Effector memory CD8-positive, alpha-beta T cell (primary cell): Measurements from ENCODE around the gene LCN1.

Source experiments
- ATAC-seq: fragments of 150-1000 bp; cut with Tn5 transposase; replicated peaks from 2 replicates; pipeline ENCODE4 v1.10.0; 2021; ENCODE audit warnings: mild to moderate bottlenecking, moderate library complexity
- DNase-seq, 3 experiments: peaks; one replicate each; pipeline ENCODE4 v3.0.0; 2021
- H3K27ac Mint-ChIP-seq, 2 donors: one replicate each; pipeline ENCODE4 v1.8.0; 2022; ENCODE audit warnings: mild to moderate bottlenecking in 2 of 2, mixed read lengths in 2 of 2, moderate library complexity in 2 of 2
- H3K27me3 Mint-ChIP-seq, 2 donors: one replicate each; pipeline ENCODE4 v1.8.0; 2022; ENCODE audit warnings: mixed read lengths in 2 of 2
- H3K36me3 Mint-ChIP-seq: one replicate; pipeline ENCODE4 v1.8.0; 2022; ENCODE audit warnings: mild to moderate bottlenecking, moderate library complexity, mixed read lengths; ENCODE audit not compliant: insufficient read depth
- H3K4me1 Mint-ChIP-seq, 2 donors: one replicate each; pipeline ENCODE4 v1.8.0; 2022; ENCODE audit warnings: low read depth in 2 of 2, mixed read lengths in 2 of 2
- H3K4me3 Mint-ChIP-seq, 2 donors: one replicate each; pipeline ENCODE4 v1.8.0; 2022; ENCODE audit warnings: mild to moderate bottlenecking in 2 of 2, mixed read lengths in 2 of 2, moderate library complexity in 2 of 2
- H3K9me3 Mint-ChIP-seq, 2 donors: one replicate each; pipeline ENCODE4 v1.8.0; 2022; ENCODE audit warnings: mixed read lengths in 2 of 2

Gene LCN1

GRCh38 chr9:135516132-135516860 lies 4.9 kb upstream of the LCN1 start:
- DNase-seq (no peak), ATAC-seq (no peak)
- H3K36me3 Mint-ChIP-seq = no peaks in the 10 kb centered on the region
- H3K27me3 Mint-ChIP-seq = peaks cover 11 to 37% of the 10 kb centered on the region in 2 donors
- no peak overlapping the region for H3K27ac Mint-ChIP-seq
- no peaks in the 10 kb centered on the region for H3K4me1 Mint-ChIP-seq
- no peak overlapping the region for H3K4me3 Mint-ChIP-seq
- H3K9me3 Mint-ChIP-seq = no peaks in the 10 kb centered on the region

GRCh38 chr9:135517407-135517822 lies 3.8 kb upstream of the LCN1 start:
- ATAC-seq = no peak
- H3K27ac Mint-ChIP-seq = no peak overlapping the region
- H3K27me3 Mint-ChIP-seq = peaks cover 11 to 39% of the 10 kb centered on the region in 2 donors
- no peak overlapping the region for H3K4me3 Mint-ChIP-seq
- H3K36me3 Mint-ChIP-seq = no peaks in the 10 kb centered on the region
- no peak for DNase-seq
- H3K9me3 Mint-ChIP-seq = no peaks in the 10 kb centered on the region
- H3K4me1 Mint-ChIP-seq = no peaks in the 10 kb centered on the region

GRCh38 chr9:135519179-135519971 lies 1.9 kb upstream of the LCN1 start:
- H3K4me1 Mint-ChIP-seq = no peaks in the 10 kb centered on the region
- H3K9me3 Mint-ChIP-seq = no peaks in the 10 kb centered on the region
- no peak overlapping the region for H3K27ac Mint-ChIP-seq
- no peaks in the 10 kb centered on the region for H3K36me3 Mint-ChIP-seq
- ATAC-seq (no peak), DNase-seq (no peak)
- no peak overlapping the region for H3K4me3 Mint-ChIP-seq
- H3K27me3 Mint-ChIP-seq = peaks cover 11 to 39% of the 10 kb centered on the region in 2 donors

GRCh38 chr9:135521608-135522095 lies 412 bp downstream of the LCN1 start:
- ATAC-seq (no peak), DNase-seq (no peak)
- Mint-ChIP-seq H3K27me3 (peaks cover 11 to 39% of the 10 kb centered on the region in 2 donors), H3K27ac (no peak overlapping the region), H3K36me3 (no peaks in the 10 kb centered on the region), H3K4me3 (no peak overlapping the region), H3K4me1 (no peaks in the 10 kb centered on the region), H3K9me3 (no peaks in the 10 kb centered on the region)

- ATAC-seq (no peak), DNase-seq (no peak)
- Mint-ChIP-seq H3K36me3 (no peaks in the 10 kb centered on the region), H3K4me1 (no peaks in the 10 kb centered on the region), H3K4me3 (no peak overlapping the region), H3K27ac (no peak overlapping the region), H3K27me3 (peaks cover 9 to 37% of the 10 kb centered on the region in 2 donors), H3K9me3 (no peaks in the 10 kb centered on the region)
Measured at GRCh38 chr9:135522137-135522877, 1.1 kb downstream of the LCN1 start.

- Mint-ChIP-seq H3K4me3 (no peak overlapping the region), H3K27ac (no peak overlapping the region), H3K36me3 (no peaks in the 10 kb centered on the region), H3K27me3 (peaks cover 4 to 31% of the 10 kb centered on the region in 2 donors), H3K9me3 (no peaks in the 10 kb centered on the region), H3K4me1 (no peaks in the 10 kb centered on the region)
- DNase-seq (no peak), ATAC-seq (no peak)
Measured at GRCh38 chr9:135522931-135523330, 1.7 kb downstream of the LCN1 start.

GRCh38 chr9:135523521-135524129 lies 2.4 kb downstream of the LCN1 start:
- DNase-seq (no peak), ATAC-seq (no peak)
- H3K4me1 Mint-ChIP-seq = no peaks in the 10 kb centered on the region
- no peak overlapping the region for H3K4me3 Mint-ChIP-seq
- no peaks in the 10 kb centered on the region for H3K36me3 Mint-ChIP-seq
- peaks cover under 1 to 24% of the 10 kb centered on the region in 2 donors for H3K27me3 Mint-ChIP-seq
- no peaks in the 10 kb centered on the region for H3K9me3 Mint-ChIP-seq
- H3K27ac Mint-ChIP-seq = no peak overlapping the region

- Mint-ChIP-seq H3K27me3 (peaks cover 0 to 18% of the 10 kb centered on the region in 2 donors), H3K36me3 (no peaks in the 10 kb centered on the region), H3K27ac (no peak overlapping the region), H3K4me3 (no peak overlapping the region), H3K4me1 (no peaks in the 10 kb centered on the region), H3K9me3 (no peaks in the 10 kb centered on the region)
- no peak for ATAC-seq
- no peak for DNase-seq
Measured at GRCh38 chr9:135524130-135524861, 3.1 kb downstream of the LCN1 start.

- no peak overlapping the region for H3K4me3 Mint-ChIP-seq
Measured at GRCh38 chr9:135525241-135526088, 4.2 kb downstream of the LCN1 start.

GRCh38 chr9:135526089-135526729 lies 5.0 kb downstream of the LCN1 start:
- DNase-seq (no peak), ATAC-seq (no peak)
- Mint-ChIP-seq H3K36me3 (no peaks in the 10 kb centered on the region), H3K27ac (no peak overlapping the region), H3K4me1 (no peaks in the 10 kb centered on the region), H3K27me3 (peaks cover 11 to 16% of the 10 kb centered on the region in 2 donors), H3K9me3 (no peaks in the 10 kb centered on the region), H3K4me3 (no peak overlapping the region)

More at GRCh38 chr9:135525241-135526088, 4.2 kb downstream of the LCN1 start:
- no peak for DNase-seq
- Mint-ChIP-seq H3K27ac (no peak overlapping the region), H3K36me3 (no peaks in the 10 kb centered on the region), H3K4me1 (no peaks in the 10 kb centered on the region), H3K27me3 (peaks cover 4 to 16% of the 10 kb centered on the region in 2 donors), H3K9me3 (no peaks in the 10 kb centered on the region)
- no peak for ATAC-seq

- DNase-seq = no peak
- Mint-ChIP-seq H3K9me3 (no peaks in the 10 kb centered on the region), H3K36me3 (no peaks in the 10 kb centered on the region)
Measured at GRCh38 chr9:135526730-135527571, 5.7 kb downstream of the LCN1 start.

More at GRCh38 chr9:135526730-135527571, 5.7 kb downstream of the LCN1 start:
- ATAC-seq = no peak
- H3K27ac Mint-ChIP-seq = no peak overlapping the region
- H3K4me3 Mint-ChIP-seq = no peak overlapping the region
- H3K27me3 Mint-ChIP-seq = peaks cover 18 to 20% of the 10 kb centered on the region in 2 donors
- H3K4me1 Mint-ChIP-seq = no peaks in the 10 kb centered on the region
